ENCODE measurements around the gene CFTR.
"Not testable (repeated sequence)": the region's sequence is repeated elsewhere in the genome, so short reads cannot be mapped to it uniquely, and the experiment has no call there.

The CFTR gene

GRCh38 chr7:117479225-117480054, at the start of gene CFTR:
Gene CFTR (plus strand): TSS chr7:117480025. CDS start chr7:117480095, 70 bp downstream.
- H3K4me1 ChIP-seq (ENCODE audit: control insufficient read depth in 1 of 2, insufficient read depth in 2 of 2, low read length in 2 of 2) = peaks cover 0 to 8% of the 10 kb centered on the region in 2 donors
- H3K27me3 ChIP-seq (ENCODE audit: low read depth, low read length) = peaks cover 5% of the 10 kb centered on the region
- H3K36me3 ChIP-seq (ENCODE audit: control insufficient read depth in 1 of 2, insufficient read depth in 2 of 2, low read length in 2 of 2) = no peaks in the 10 kb centered on the region
- H3K27ac ChIP-seq (ENCODE audit: low read length) = peak within 1 kb of the TSS; percentile 60
- peak within 1 kb of the TSS; percentile 68 to 70 for H3K4me3 ChIP-seq (ENCODE audit: low read depth in 1 of 2, low read length in 2 of 2)
- H3K9me3 ChIP-seq (ENCODE audit: control insufficient read depth in 1 of 2, low read length in 2 of 2) = no peaks in the 10 kb centered on the region

GRCh38 chr7:117435475-117436043, 44.3 kb upstream of the CFTR start:
- H3K4me1 ChIP-seq (ENCODE audit: control insufficient read depth in 1 of 2, insufficient read depth in 2 of 2, low read length in 2 of 2) = no peaks in the 10 kb centered on the region
- no peak overlapping the region for H3K4me3 ChIP-seq (ENCODE audit: low read depth in 1 of 2, low read length in 2 of 2)
- H3K27ac ChIP-seq (ENCODE audit: low read length) = no peak overlapping the region
- no peaks in the 10 kb centered on the region for H3K9me3 ChIP-seq (ENCODE audit: control insufficient read depth in 1 of 2, low read length in 2 of 2)
- no peaks in the 10 kb centered on the region for H3K27me3 ChIP-seq (ENCODE audit: low read depth, low read length)
- no peaks in the 10 kb centered on the region for H3K36me3 ChIP-seq (ENCODE audit: control insufficient read depth in 1 of 2, insufficient read depth in 2 of 2, low read length in 2 of 2)

GRCh38 chr7:117444646-117445045, 35.2 kb upstream of the CFTR start:
- peaks cover 0 to 5% of the 10 kb centered on the region in 2 donors for H3K9me3 ChIP-seq (ENCODE audit: control insufficient read depth in 1 of 2, low read length in 2 of 2)

GRCh38 chr7:117445206-117445605, 34.6 kb upstream of the CFTR start:
- Histone ChIP-seq H3K4me3 (ENCODE audit: low read depth in 1 of 2, low read length in 2 of 2) (no peak overlapping the region), H3K27me3 (ENCODE audit: low read depth, low read length) (no peaks in the 10 kb centered on the region), H3K9me3 (ENCODE audit: control insufficient read depth in 1 of 2, low read length in 2 of 2) (peaks cover 0 to 6% of the 10 kb centered on the region in 2 donors), H3K27ac (ENCODE audit: low read length) (no peak overlapping the region), H3K36me3 (ENCODE audit: control insufficient read depth in 1 of 2, insufficient read depth in 2 of 2, low read length in 2 of 2) (no peaks in the 10 kb centered on the region), H3K4me1 (ENCODE audit: control insufficient read depth in 1 of 2, insufficient read depth in 2 of 2, low read length in 2 of 2) (no peaks in the 10 kb centered on the region)

More at GRCh38 chr7:117444646-117445045, 35.2 kb upstream of the CFTR start:
- H3K27me3 ChIP-seq (ENCODE audit: low read depth, low read length) = no peaks in the 10 kb centered on the region
- H3K4me1 ChIP-seq (ENCODE audit: control insufficient read depth in 1 of 2, insufficient read depth in 2 of 2, low read length in 2 of 2) = no peaks in the 10 kb centered on the region
- H3K27ac ChIP-seq (ENCODE audit: low read length) = no peak overlapping the region
- no peaks in the 10 kb centered on the region for H3K36me3 ChIP-seq (ENCODE audit: control insufficient read depth in 1 of 2, insufficient read depth in 2 of 2, low read length in 2 of 2)
- H3K4me3 ChIP-seq (ENCODE audit: low read depth in 1 of 2, low read length in 2 of 2) = no peak overlapping the region

- H3K27ac ChIP-seq (ENCODE audit: low read length) = no peak overlapping the region
- H3K36me3 ChIP-seq (ENCODE audit: control insufficient read depth in 1 of 2, insufficient read depth in 2 of 2, low read length in 2 of 2) = no peaks in the 10 kb centered on the region
- no peak overlapping the region for H3K4me3 ChIP-seq (ENCODE audit: low read depth in 1 of 2, low read length in 2 of 2)
- no peaks in the 10 kb centered on the region for H3K4me1 ChIP-seq (ENCODE audit: control insufficient read depth in 1 of 2, insufficient read depth in 2 of 2, low read length in 2 of 2)
- H3K9me3 ChIP-seq (ENCODE audit: control insufficient read depth in 1 of 2, low read length in 2 of 2) = peaks cover 0 to 6% of the 10 kb centered on the region in 2 donors
- no peaks in the 10 kb centered on the region for H3K27me3 ChIP-seq (ENCODE audit: low read depth, low read length)
These were observed 33.5 kb upstream of the CFTR start for GRCh38 chr7:117446220-117446815.

GRCh38 chr7:117448655-117449054, 31.2 kb upstream of the CFTR start:
- Histone ChIP-seq H3K36me3 (ENCODE audit: control insufficient read depth in 1 of 2, insufficient read depth in 2 of 2, low read length in 2 of 2) (no peaks in the 10 kb centered on the region), H3K9me3 (ENCODE audit: control insufficient read depth in 1 of 2, low read length in 2 of 2) (peaks cover 0 to 6% of the 10 kb centered on the region in 2 donors), H3K27me3 (ENCODE audit: low read depth, low read length) (no peaks in the 10 kb centered on the region), H3K4me3 (ENCODE audit: low read depth in 1 of 2, low read length in 2 of 2) (no peak overlapping the region), H3K4me1 (ENCODE audit: control insufficient read depth in 1 of 2, insufficient read depth in 2 of 2, low read length in 2 of 2) (no peaks in the 10 kb centered on the region), H3K27ac (ENCODE audit: low read length) (no peak overlapping the region)

- H3K9me3 ChIP-seq (ENCODE audit: control insufficient read depth in 1 of 2, low read length in 2 of 2) = no peaks in the 10 kb centered on the region
- H3K4me3 ChIP-seq (ENCODE audit: low read depth in 1 of 2, low read length in 2 of 2) = no peak overlapping the region
- no peaks in the 10 kb centered on the region for H3K27me3 ChIP-seq (ENCODE audit: low read depth, low read length)
- H3K36me3 ChIP-seq (ENCODE audit: control insufficient read depth in 1 of 2, insufficient read depth in 2 of 2, low read length in 2 of 2) = no peaks in the 10 kb centered on the region
- H3K27ac ChIP-seq (ENCODE audit: low read length) = no peak overlapping the region
- H3K4me1 ChIP-seq (ENCODE audit: control insufficient read depth in 1 of 2, insufficient read depth in 2 of 2, low read length in 2 of 2) = no peaks in the 10 kb centered on the region
These were observed 20.7 kb upstream of the CFTR start for GRCh38 chr7:117458977-117459583.

GRCh38 chr7:117459735-117460134, 20.1 kb upstream of the CFTR start:
- Histone ChIP-seq H3K27me3 (ENCODE audit: low read depth, low read length) (no peaks in the 10 kb centered on the region), H3K27ac (ENCODE audit: low read length) (no peak overlapping the region), H3K4me1 (ENCODE audit: control insufficient read depth in 1 of 2, insufficient read depth in 2 of 2, low read length in 2 of 2) (no peaks in the 10 kb centered on the region), H3K36me3 (ENCODE audit: control insufficient read depth in 1 of 2, insufficient read depth in 2 of 2, low read length in 2 of 2) (no peaks in the 10 kb centered on the region), H3K9me3 (ENCODE audit: control insufficient read depth in 1 of 2, low read length in 2 of 2) (no peaks in the 10 kb centered on the region), H3K4me3 (ENCODE audit: low read depth in 1 of 2, low read length in 2 of 2) (no peak overlapping the region)

- H3K27ac ChIP-seq (ENCODE audit: low read length); H3K4me1 ChIP-seq (ENCODE audit: control insufficient read depth in 1 of 2, insufficient read depth in 2 of 2, low read length in 2 of 2); H3K4me3 ChIP-seq (ENCODE audit: low read depth in 1 of 2, low read length in 2 of 2); H3K36me3 ChIP-seq (ENCODE audit: control insufficient read depth in 1 of 2, insufficient read depth in 2 of 2, low read length in 2 of 2); H3K27me3 ChIP-seq (ENCODE audit: low read depth, low read length); H3K9me3 ChIP-seq (ENCODE audit: control insufficient read depth in 1 of 2, low read length in 2 of 2): not testable (repeated sequence)
These were observed 19.0 kb upstream of the CFTR start for GRCh38 chr7:117460815-117461214.

GRCh38 chr7:117468174-117468573, 11.7 kb upstream of the CFTR start:
- H3K4me1 ChIP-seq (ENCODE audit: control insufficient read depth in 1 of 2, insufficient read depth in 2 of 2, low read length in 2 of 2) = peaks cover 0 to 4% of the 10 kb centered on the region in 2 donors
- H3K27me3 ChIP-seq (ENCODE audit: low read depth, low read length) = no peaks in the 10 kb centered on the region
- no peaks in the 10 kb centered on the region for H3K36me3 ChIP-seq (ENCODE audit: control insufficient read depth in 1 of 2, insufficient read depth in 2 of 2, low read length in 2 of 2)
- no peaks in the 10 kb centered on the region for H3K9me3 ChIP-seq (ENCODE audit: control insufficient read depth in 1 of 2, low read length in 2 of 2)
- no peak overlapping the region for H3K4me3 ChIP-seq (ENCODE audit: low read depth in 1 of 2, low read length in 2 of 2)
- H3K27ac ChIP-seq (ENCODE audit: low read length) = no peak overlapping the region

- no peak overlapping the region for H3K27ac ChIP-seq (ENCODE audit: low read length)
- H3K4me1 ChIP-seq (ENCODE audit: control insufficient read depth in 1 of 2, insufficient read depth in 2 of 2, low read length in 2 of 2) = peaks cover 0 to 4% of the 10 kb centered on the region in 2 donors
- H3K4me3 ChIP-seq (ENCODE audit: low read depth in 1 of 2, low read length in 2 of 2) = no peak overlapping the region
- H3K27me3 ChIP-seq (ENCODE audit: low read depth, low read length) = no peaks in the 10 kb centered on the region
- H3K9me3 ChIP-seq (ENCODE audit: control insufficient read depth in 1 of 2, low read length in 2 of 2) = no peaks in the 10 kb centered on the region
- no peaks in the 10 kb centered on the region for H3K36me3 ChIP-seq (ENCODE audit: control insufficient read depth in 1 of 2, insufficient read depth in 2 of 2, low read length in 2 of 2)
These were observed 9.0 kb upstream of the CFTR start for GRCh38 chr7:117470777-117471176.
